SK-N-MC (cell line): ENCODE data around the gene SART3.

Experiments used
- EZH2 ChIP-seq: fragments of 200-600 bp; sonication (generic); IDR thresholded peaks from one replicate; pipeline ENCODE4 v1.6.1; 2017; ENCODE audit warnings: antibody characterized with exemption
- FOXP2 ChIP-seq: optimal IDR thresholded peaks from 2 replicates; pipeline ENCODE3; 2011; ENCODE audit warnings: mild to moderate bottlenecking, moderate library complexity; ENCODE audit not compliant: insufficient read depth; ENCODE audit errors: extremely low read length, control extremely low read depth
- POLR2AphosphoS5 ChIP-seq: IDR thresholded peaks from 2 replicates; pipeline ENCODE4 v1.6.1; 2012; ENCODE audit warnings: mild to moderate bottlenecking, low read depth, low read length, borderline replicate concordance

GRCh38 chr12:108573317-108573716 lies 12.3 kb upstream of the SART3 start:
- no peak for TF ChIP-seq EZH2
- TF ChIP-seq POLR2AphosphoS5 = no peak
- no peak for TF ChIP-seq FOXP2
